ENCODE data around the gene CCL25. TPM values are rescaled to one million over a fixed set of nuclear protein-coding genes. Genes with fewer than 3 reads are reported as not detected.

The CCL25 gene
- total RNA-seq, 1 experiment from 2014 or later: not detected

GRCh38 chr19:8044018-8044417 lies 8.5 kb upstream of the CCL25 start (continued):
- TF ChIP-seq EGR1 (IDR thresholded peaks at IDR 0.05; ENCODE audit: low read depth): no peak
- TF ChIP-seq POLR2A (IDR thresholded peaks at IDR 0.05; ENCODE audit: borderline replicate concordance, extremely low read depth, insufficient read depth, insufficient read length): no peak
- no peak for TF ChIP-seq SP1 (IDR thresholded peaks at IDR 0.05; ENCODE audit: low read depth)

GRCh38 chr19:8045872-8046568 lies 6.5 kb upstream of the CCL25 start:
- Histone ChIP-seq H3K79me2 (ENCODE audit: insufficient read depth, low read length) (no peaks in the 10 kb centered on the region), H3K36me3 (ENCODE audit: control insufficient read depth in 1 of 2, insufficient read depth in 2 of 2, low read length in 2 of 2) (no peaks in the 10 kb centered on the region), H3K4me1 (ENCODE audit: control insufficient read depth in 1 of 2, insufficient read depth in 2 of 2, low read length in 2 of 2) (peaks cover 0 to 17% of the 10 kb centered on the region in 2 experiments; a peak in 3 of 4 replicates), H4K20me1 (ENCODE audit: insufficient read depth) (no peaks in the 10 kb centered on the region), H2AFZ (ENCODE audit: low read depth, low read length, poor library complexity, severe bottlenecking) (no peak overlapping the region), H3K27ac (ENCODE audit: low read depth, low read length) (no peak overlapping the region), H3K9me3 (ENCODE audit: control insufficient read depth in 1 of 2, insufficient read depth in 1 of 2, low read depth in 1 of 2, low read length in 2 of 2) (no peaks in the 10 kb centered on the region), H3K4me3 (replicated peaks in 1 of 2; ENCODE audit: low read depth in 1 of 2, low read length in 2 of 2) (no peak overlapping the region), H3K9me2 (ENCODE audit: insufficient read depth) (no peaks in the 10 kb centered on the region), H3K4me2 (ENCODE audit: low read length) (no peak overlapping the region), H3K27me3 (ENCODE audit: insufficient read depth, low read length) (no peaks in the 10 kb centered on the region), H3K9ac (ENCODE audit: low read length) (no peak overlapping the region)
- CTCF ChIA-PET: interaction anchor here (0.6 kb wide), 1 partner anchor 30 kb away, joined by 3 read pairs; no protein-coding TSS in a partner anchor
- RAD21 ChIA-PET (ENCODE audit: low non-redundant PET in 1 of 2, low total read pairs in 2 of 2, uncharacterized antibody in 2 of 2, unreplicated experiment in 2 of 2): no interaction called here
- ATAC-seq: no peak
- no peak for DNase-seq (ENCODE audit: low read depth, low spot score)
- TF ChIP-seq EGR1 (IDR thresholded peaks at IDR 0.05; ENCODE audit: low read depth): no peak
- no peak for TF ChIP-seq SRF (IDR thresholded peaks at IDR 0.05; ENCODE audit: low read depth)
- no peak for TF ChIP-seq ZNF274 (IDR thresholded peaks at IDR 0.05; ENCODE audit: low read depth, low read length)
- TF ChIP-seq REST (IDR thresholded peaks at IDR 0.05; ENCODE audit: low read depth): no peak
- TF ChIP-seq FOSL1 (IDR thresholded peaks at IDR 0.05; ENCODE audit: low read depth): no peak
- no peak for TF ChIP-seq POLR2A (IDR thresholded peaks at IDR 0.05; ENCODE audit: borderline replicate concordance, extremely low read depth, insufficient read depth, insufficient read length)
- no peak for TF ChIP-seq YY1 (IDR thresholded peaks at IDR 0.05; ENCODE audit: extremely low read depth, insufficient replicate concordance, low read depth, low read length)
- POLR2A ChIA-PET: no interaction called here
- BruUV-seq (replicated peaks): no TSS peak
- intact Hi-C loops (cut with micrococcal nuclease): no loop called here

Data from HCT116 (cell line).